Upper lobe of left lung (tissue), 4 donors: Measurements from ENCODE around the gene GPN3.

Source experiments
- POLR2A ChIP-seq, 4 donors: fragments of 450-650 bp; IDR thresholded peaks; one replicate each; pipeline ENCODE4 v1.5.1; 2016 to 2017; ENCODE audit warnings: antibody characterized with exemption in 4 of 4, mild to moderate bottlenecking in 2 of 4
- POLR2AphosphoS5 ChIP-seq, 2 donors: sonication (generic); formaldehyde crosslinking; IDR thresholded peaks; one replicate each; pipeline ENCODE4 v1.5.1; 2017; ENCODE audit warnings: antibody characterized with exemption in 2 of 2
- TF ChIP-seq, protein P1 (sequence below), 6 experiments: fragments of 450-650 bp in 4 of 6; fragments of 200-600 bp in 2 of 6; sonication (generic) in 2 of 6; IDR thresholded peaks; one replicate each; pipeline ENCODE4 v1.5.1; 2016 to 2019; ENCODE audit warnings: antibody characterized with exemption in 6 of 6

DNA sequence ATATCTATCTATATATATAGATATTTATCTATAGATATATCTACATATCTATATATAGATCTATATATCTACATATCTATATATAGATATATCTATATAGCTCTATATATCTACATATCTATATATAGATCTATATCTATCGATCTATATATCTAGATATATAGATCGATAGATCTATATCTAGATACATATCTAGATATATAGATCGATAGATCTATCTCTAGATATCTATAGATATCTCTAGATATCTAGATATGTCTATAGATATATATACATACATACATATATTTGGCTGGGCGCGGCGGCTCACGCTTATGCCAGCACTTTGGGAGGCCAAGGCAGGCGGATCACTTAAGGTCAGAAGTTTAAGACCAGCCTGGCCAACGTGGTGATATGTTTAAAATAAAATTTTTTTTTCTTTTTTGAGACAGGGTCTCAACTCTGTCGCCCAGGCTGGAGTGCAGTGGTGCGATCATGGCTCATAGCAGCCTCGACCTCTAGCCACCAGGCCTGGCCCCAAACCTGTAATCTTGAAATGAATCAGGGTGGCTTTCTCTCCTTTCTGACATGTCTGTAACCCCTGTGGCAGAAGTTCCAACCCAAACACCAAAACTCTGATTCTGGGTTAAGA is 36.0 kb downstream of the GPN3 start:
- TF ChIP-seq, protein P1, sequence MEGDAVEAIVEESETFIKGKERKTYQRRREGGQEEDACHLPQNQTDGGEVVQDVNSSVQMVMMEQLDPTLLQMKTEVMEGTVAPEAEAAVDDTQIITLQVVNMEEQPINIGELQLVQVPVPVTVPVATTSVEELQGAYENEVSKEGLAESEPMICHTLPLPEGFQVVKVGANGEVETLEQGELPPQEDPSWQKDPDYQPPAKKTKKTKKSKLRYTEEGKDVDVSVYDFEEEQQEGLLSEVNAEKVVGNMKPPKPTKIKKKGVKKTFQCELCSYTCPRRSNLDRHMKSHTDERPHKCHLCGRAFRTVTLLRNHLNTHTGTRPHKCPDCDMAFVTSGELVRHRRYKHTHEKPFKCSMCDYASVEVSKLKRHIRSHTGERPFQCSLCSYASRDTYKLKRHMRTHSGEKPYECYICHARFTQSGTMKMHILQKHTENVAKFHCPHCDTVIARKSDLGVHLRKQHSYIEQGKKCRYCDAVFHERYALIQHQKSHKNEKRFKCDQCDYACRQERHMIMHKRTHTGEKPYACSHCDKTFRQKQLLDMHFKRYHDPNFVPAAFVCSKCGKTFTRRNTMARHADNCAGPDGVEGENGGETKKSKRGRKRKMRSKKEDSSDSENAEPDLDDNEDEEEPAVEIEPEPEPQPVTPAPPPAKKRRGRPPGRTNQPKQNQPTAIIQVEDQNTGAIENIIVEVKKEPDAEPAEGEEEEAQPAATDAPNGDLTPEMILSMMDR (IDR thresholded peaks at IDR 0.05), result no peak
- TF ChIP-seq POLR2AphosphoS5 (IDR thresholded peaks at IDR 0.05) (no peak), POLR2A (IDR thresholded peaks at IDR 0.05) (no peak)
